ENCODE measurements around the gene DGKB. TPM values are rescaled to one million over a fixed set of nuclear protein-coding genes. Genes with fewer than 3 reads are reported as not detected.

The DGKB gene
- polyA plus RNA-seq, 2 of the 4 experiments (the other 2 are of a cell fraction) = 0.01 TPM; not detected in 1

- Histone ChIP-seq H3K9me3 (no peaks in the 10 kb centered on the region), H3K4me1 (no peaks in the 10 kb centered on the region), H3K27ac (no peak overlapping the region), H3K4me2 (no peak overlapping the region), H3K4me3 (no peak overlapping the region)
- no peak for ATAC-seq
- FAIRE-seq = no peak
- TF ChIP-seq ATOH8 (CRISPR knock-in tag; IDR thresholded peaks at IDR 0.05; ENCODE audit: low read depth) = no peak
- no peak for TF ChIP-seq BHLHE40 (IDR thresholded peaks at IDR 0.05; ENCODE audit: low read depth, low read length)
- TF ChIP-seq MAX (IDR thresholded peaks at IDR 0.05) = no peak
- TF ChIP-seq RFX5 (IDR thresholded peaks at IDR 0.05) = no peak
- no peak for TF ChIP-seq FOSB (CRISPR knock-in tag; IDR thresholded peaks at IDR 0.05)
- TF ChIP-seq USF2 (IDR thresholded peaks at IDR 0.05) = no peak
- TF ChIP-seq PHF8 (IDR thresholded peaks at IDR 0.05; ENCODE audit: borderline replicate concordance, low read depth) = no peak
- TF ChIP-seq CHD4 (IDR thresholded peaks at IDR 0.05; ENCODE audit: borderline replicate concordance) = no peak
- TF ChIP-seq RNF2 (IDR thresholded peaks at IDR 0.05; ENCODE audit: borderline replicate concordance, low read depth) = no peak
- TF ChIP-seq HOXB13 (CRISPR knock-in tag; IDR thresholded peaks at IDR 0.05; ENCODE audit: low read depth) = no peak
- TF ChIP-seq EHMT2 (IDR thresholded peaks at IDR 0.05; ENCODE audit: low read depth) = no peak
- no peak for TF ChIP-seq CBX8 (IDR thresholded peaks at IDR 0.05)
- TF ChIP-seq TFCP2L1 (CRISPR knock-in tag; IDR thresholded peaks at IDR 0.05) = no peak
- no peak for TF ChIP-seq SREBF2 (IDR thresholded peaks at IDR 0.05)
- TF ChIP-seq EP300 (IDR thresholded peaks at IDR 0.05) = no peak
- no peak for TF ChIP-seq RCOR1 (IDR thresholded peaks at IDR 0.05; ENCODE audit: low read depth, low read length)
- TF ChIP-seq ZSCAN20 (CRISPR knock-in tag; IDR thresholded peaks at IDR 0.05) = no peak
- ChIA-PET POLR2A (no interaction called here), CTCF (interaction anchor here (2.4 kb wide), 1 partner anchor 11 kb away, joined by 8 read pairs; no protein-coding TSS in a partner anchor)
- DNase-seq (ENCODE audit: low read depth in 1 of 2, low spot score in 1 of 2) = no peak
- WGBS (ENCODE audit: missing lambda C conversion rate) = 4% methylated on average over 1 of the region's 1 CpG
Observed at GRCh38 chr7:14446219-14446618, 456.3 kb downstream of the DGKB start.

- POLR2A ChIA-PET = no interaction called here
- 33% methylated on average over 2 of the region's 2 CpGs for WGBS (ENCODE audit: missing lambda C conversion rate)
- H3K4me3 ChIP-seq = no peak overlapping the region
- H3K27ac ChIP-seq = no peak overlapping the region
- no peak for ATAC-seq
- TF ChIP-seq JUN (IDR thresholded peaks at IDR 0.05) = no peak
- no peak for TF ChIP-seq REST (IDR thresholded peaks at IDR 0.05)
- TF ChIP-seq ZFP36 (IDR thresholded peaks at IDR 0.05; ENCODE audit: borderline replicate concordance, partially characterized antibody) = no peak
- no peak for TF ChIP-seq ESRRA (IDR thresholded peaks at IDR 0.05; ENCODE audit: borderline replicate concordance, low read length)
- no peak for TF ChIP-seq RARB (CRISPR knock-in tag; IDR thresholded peaks at IDR 0.05)
- no peak for TF ChIP-seq KDM1A (IDR thresholded peaks at IDR 0.05; ENCODE audit: low read depth)
- TF ChIP-seq CHD2 (IDR thresholded peaks at IDR 0.05; ENCODE audit: low read length, partially characterized antibody) = no peak
- no peak for TF ChIP-seq MYC (IDR thresholded peaks at IDR 0.05; ENCODE audit: borderline replicate concordance, low read length)
- TF ChIP-seq POLR2AphosphoS2 (conservative IDR thresholded peaks at IDR 0.05; ENCODE audit: low read length) = no peak
- no peak for TF ChIP-seq CBX2 (IDR thresholded peaks at IDR 0.05; ENCODE audit: borderline replicate concordance, low read depth)
- TF ChIP-seq POLR2A (IDR thresholded peaks at IDR 0.05; ENCODE audit: low read length) = no peak
- TF ChIP-seq ZNF302 (CRISPR knock-in tag; IDR thresholded peaks at IDR 0.05) = no peak
- TF ChIP-seq HOXB13 (CRISPR knock-in tag; IDR thresholded peaks at IDR 0.05; ENCODE audit: low read depth) = no peak
- TF ChIP-seq HDAC2 (IDR thresholded peaks at IDR 0.05) = no peak
- H3K9me3 ChIP-seq = no peaks in the 10 kb centered on the region
- H3K4me1 ChIP-seq = no peaks in the 10 kb centered on the region
- no peak for FAIRE-seq
- no peak overlapping the region for H3K4me2 ChIP-seq
- no peak for DNase-seq (ENCODE audit: low read depth in 1 of 2, low spot score in 1 of 2)
- CTCF ChIA-PET = no interaction called here
Observed at GRCh38 chr7:14438366-14438765, 464.2 kb downstream of the DGKB start.

All from A549 (cell line).